ENCODE data around the gene LYPD6B. TPM values are rescaled to one million over a fixed set of nuclear protein-coding genes. Genes with fewer than 3 reads are reported as not detected.

The LYPD6B gene
- polyA plus RNA-seq, 1 of the 3 experiments (the other 2 are of a cell fraction): 18.2 TPM

DNA sequence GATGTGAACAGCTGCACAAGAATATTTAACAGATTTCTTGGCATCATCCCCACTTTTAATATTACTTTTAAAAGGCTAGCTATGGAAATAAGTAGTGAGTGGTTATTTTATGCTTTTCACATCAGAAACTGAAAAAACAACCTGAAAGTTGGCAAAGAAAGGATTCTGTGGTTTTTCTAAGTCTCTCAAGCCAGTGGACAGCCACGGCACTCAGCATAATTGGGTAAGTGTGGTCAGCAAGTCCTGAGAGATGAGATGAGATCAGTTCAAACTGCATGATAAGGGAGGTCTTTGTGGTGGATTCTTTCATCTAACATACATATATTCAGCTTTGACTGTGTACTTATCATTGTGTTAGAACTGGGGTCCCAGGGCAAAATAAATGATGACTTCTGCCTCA, 105.2 kb downstream of the LYPD6B start (continued):
- no peak for TF ChIP-seq JUND (IDR thresholded peaks at IDR 0.05)

- H3K9me2 ChIP-seq: no peaks in the 10 kb centered on the region
- 57% methylated on average over 10 of the region's 10 CpGs for WGBS (ENCODE audit: low lambda C conversion rate)
- no peak for TF ChIP-seq CHD2 (IDR thresholded peaks at IDR 0.05; ENCODE audit: low read length, partially characterized antibody)
- no peak for TF ChIP-seq NFIC (IDR thresholded peaks at IDR 0.05; ENCODE audit: borderline replicate concordance)
- no peak for TF ChIP-seq TAF1 (IDR thresholded peaks at IDR 0.05; ENCODE audit: borderline replicate concordance, low read depth, low read length)
- TF ChIP-seq EP300 (IDR thresholded peaks at IDR 0.05; ENCODE audit: borderline replicate concordance in 1 of 2, low read depth in 1 of 2, low read length in 1 of 2): peak in 1 of 2 experiments; percentile 18; a peak in 1 of 4 replicates
- no peak for TF ChIP-seq CTCF (IDR thresholded peaks at IDR 0.05)
- no peak for TF ChIP-seq EZH2phosphoT487 (IDR thresholded peaks at IDR 0.05; ENCODE audit: borderline replicate concordance, low read depth)
- TF ChIP-seq YY1 (IDR thresholded peaks at IDR 0.05; ENCODE audit: low read depth): no peak
- TF ChIP-seq, protein P1, sequence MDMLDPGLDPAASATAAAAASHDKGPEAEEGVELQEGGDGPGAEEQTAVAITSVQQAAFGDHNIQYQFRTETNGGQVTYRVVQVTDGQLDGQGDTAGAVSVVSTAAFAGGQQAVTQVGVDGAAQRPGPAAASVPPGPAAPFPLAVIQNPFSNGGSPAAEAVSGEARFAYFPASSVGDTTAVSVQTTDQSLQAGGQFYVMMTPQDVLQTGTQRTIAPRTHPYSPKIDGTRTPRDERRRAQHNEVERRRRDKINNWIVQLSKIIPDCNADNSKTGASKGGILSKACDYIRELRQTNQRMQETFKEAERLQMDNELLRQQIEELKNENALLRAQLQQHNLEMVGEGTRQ (IDR thresholded peaks at IDR 0.05; ENCODE audit: borderline replicate concordance, low read depth, low read length): no peak
- TF ChIP-seq, protein P2, sequence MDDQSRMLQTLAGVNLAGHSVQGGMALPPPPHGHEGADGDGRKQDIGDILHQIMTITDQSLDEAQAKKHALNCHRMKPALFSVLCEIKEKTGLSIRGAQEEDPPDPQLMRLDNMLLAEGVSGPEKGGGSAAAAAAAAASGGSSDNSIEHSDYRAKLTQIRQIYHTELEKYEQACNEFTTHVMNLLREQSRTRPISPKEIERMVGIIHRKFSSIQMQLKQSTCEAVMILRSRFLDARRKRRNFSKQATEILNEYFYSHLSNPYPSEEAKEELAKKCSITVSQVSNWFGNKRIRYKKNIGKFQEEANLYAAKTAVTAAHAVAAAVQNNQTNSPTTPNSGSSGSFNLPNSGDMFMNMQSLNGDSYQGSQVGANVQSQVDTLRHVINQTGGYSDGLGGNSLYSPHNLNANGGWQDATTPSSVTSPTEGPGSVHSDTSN (IDR thresholded peaks at IDR 0.05): peak; percentile 11; the same call in 1 of the 2 replicates
- TF ChIP-seq FOXM1 (IDR thresholded peaks at IDR 0.05; ENCODE audit: low read depth): no peak
- TF ChIP-seq MXI1 (IDR thresholded peaks at IDR 0.05; ENCODE audit: low read depth, low read length): no peak
- no peak for TF ChIP-seq MAX (IDR thresholded peaks at IDR 0.05; ENCODE audit: low read depth)
- TF ChIP-seq RFX5 (IDR thresholded peaks at IDR 0.05; ENCODE audit: low read length): no peak
- TF ChIP-seq FOXJ3 (CRISPR knock-in tag; IDR thresholded peaks at IDR 0.05): no peak
- no peak for TF ChIP-seq SMC3 (IDR thresholded peaks at IDR 0.05; ENCODE audit: low read depth, low read length)
- 0 out of 2 replicates have a peak, but pooled peaks have one; percentile 33 for TF ChIP-seq RCOR1 (IDR thresholded peaks at IDR 0.05; ENCODE audit: low read length)
- TF ChIP-seq TCF12 (IDR thresholded peaks at IDR 0.05): peak; percentile 65
- TF ChIP-seq NRF1 (IDR thresholded peaks at IDR 0.05; ENCODE audit: low read depth, low read length): no peak
- TF ChIP-seq JUND (IDR thresholded peaks at IDR 0.05): no peak
- no peak for TF ChIP-seq ELF1 (IDR thresholded peaks at IDR 0.05)
- peak; percentile 9; the same call in 1 of the 2 replicates for TF ChIP-seq GATA2 (CRISPR knock-in tag; IDR thresholded peaks at IDR 0.05)
- TF ChIP-seq, protein P3, sequence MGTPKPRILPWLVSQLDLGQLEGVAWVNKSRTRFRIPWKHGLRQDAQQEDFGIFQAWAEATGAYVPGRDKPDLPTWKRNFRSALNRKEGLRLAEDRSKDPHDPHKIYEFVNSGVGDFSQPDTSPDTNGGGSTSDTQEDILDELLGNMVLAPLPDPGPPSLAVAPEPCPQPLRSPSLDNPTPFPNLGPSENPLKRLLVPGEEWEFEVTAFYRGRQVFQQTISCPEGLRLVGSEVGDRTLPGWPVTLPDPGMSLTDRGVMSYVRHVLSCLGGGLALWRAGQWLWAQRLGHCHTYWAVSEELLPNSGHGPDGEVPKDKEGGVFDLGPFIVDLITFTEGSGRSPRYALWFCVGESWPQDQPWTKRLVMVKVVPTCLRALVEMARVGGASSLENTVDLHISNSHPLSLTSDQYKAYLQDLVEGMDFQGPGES (IDR thresholded peaks at IDR 0.05; ENCODE audit: low read depth, low read length): no peak
- TF ChIP-seq RXRA (IDR thresholded peaks at IDR 0.05; ENCODE audit: borderline replicate concordance, low read depth): no peak
- TF ChIP-seq SIN3A (IDR thresholded peaks at IDR 0.05; ENCODE audit: borderline replicate concordance, low read depth, low read length): no peak
- no peak for TF ChIP-seq POLR2AphosphoS5 (IDR thresholded peaks at IDR 0.05; ENCODE audit: low read depth, low read length)
Measured at GRCh38 chr2:149145314-149146295, 107.1 kb downstream of the LYPD6B start.

More at GRCh38 chr2:149145314-149146295, 107.1 kb downstream of the LYPD6B start:
- peaks cover 0 to 8% of the 10 kb centered on the region in 2 experiments; a peak in 1 of 4 replicates for H3K4me1 ChIP-seq (ENCODE audit: control insufficient read depth in 1 of 2, insufficient read depth in 2 of 2, low read depth in 1 of 2, low read length in 1 of 2)
- no peaks in the 10 kb centered on the region for H3K9me3 ChIP-seq
- ChIA-PET POLR2A (no interaction called here), CTCF (no interaction called here)
- no peaks in the 10 kb centered on the region for H3K27me3 ChIP-seq (ENCODE audit: insufficient read depth)
- H3K27ac ChIP-seq (ENCODE audit: low read depth in 2 of 2, low read length in 1 of 2): no peak overlapping the region
- H3F3A ChIP-seq (replicated peaks; ENCODE audit: insufficient read depth): no peaks in the 10 kb centered on the region
- H4K20me1 ChIP-seq (ENCODE audit: insufficient read depth): no peaks in the 10 kb centered on the region
- no peak overlapping the region for H2AFZ ChIP-seq (ENCODE audit: low read depth)
- no peaks in the 10 kb centered on the region for H3K36me3 ChIP-seq (replicated peaks in 1 of 2; ENCODE audit: control insufficient read depth in 1 of 2, insufficient read depth in 2 of 2, low read length in 1 of 2)
- H3K4me2 ChIP-seq: no peak overlapping the region
- DNase-seq: peak; percentile 10
- H3K9ac ChIP-seq: no peak overlapping the region
- no peaks in the 10 kb centered on the region for H3K79me2 ChIP-seq (ENCODE audit: insufficient read depth)
- H3K4me3 ChIP-seq (ENCODE audit: low read depth in 2 of 2, low read length in 1 of 2): no peak overlapping the region

All from SK-N-SH (cell line).